GM18861 (cell line): Measurements from ENCODE around the gene COL1A2.

Source experiments
- ATAC-seq: cut with Tn5 transposase; IDR thresholded peaks from one replicate; pipeline ENCODE4 v1.9.1; 2021; ENCODE audit not compliant: unreplicated experiment

COL1A2 gene

DNA sequence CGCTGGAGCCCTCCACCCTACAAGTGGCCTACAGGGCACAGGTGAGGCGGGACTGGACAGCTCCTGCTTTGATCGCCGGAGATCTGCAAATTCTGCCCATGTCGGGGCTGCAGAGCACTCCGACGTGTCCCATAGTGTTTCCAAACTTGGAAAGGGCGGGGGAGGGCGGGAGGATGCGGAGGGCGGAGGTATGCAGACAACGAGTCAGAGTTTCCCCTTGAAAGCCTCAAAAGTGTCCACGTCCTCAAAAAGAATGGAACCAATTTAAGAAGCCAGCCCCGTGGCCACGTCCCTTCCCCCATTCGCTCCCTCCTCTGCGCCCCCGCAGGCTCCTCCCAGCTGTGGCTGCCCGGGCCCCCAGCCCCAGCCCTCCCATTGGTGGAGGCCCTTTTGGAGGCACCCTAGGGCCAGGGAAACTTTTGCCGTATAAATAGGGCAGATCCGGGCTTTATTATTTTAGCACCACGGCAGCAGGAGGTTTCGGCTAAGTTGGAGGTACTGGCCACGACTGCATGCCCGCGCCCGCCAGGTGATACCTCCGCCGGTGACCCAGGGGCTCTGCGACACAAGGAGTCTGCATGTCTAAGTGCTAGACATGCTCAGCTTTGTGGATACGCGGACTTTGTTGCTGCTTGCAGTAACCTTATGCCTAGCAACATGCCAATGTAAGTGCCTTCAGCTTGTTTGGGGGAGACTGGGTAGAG, at the start of gene COL1A2:
Gene COL1A2 (plus strand): TSS at position 459 of the 704 bp plus-strand sequence. CDS start 137 bp downstream, at position 596.
- no peak for ATAC-seq

DNA sequence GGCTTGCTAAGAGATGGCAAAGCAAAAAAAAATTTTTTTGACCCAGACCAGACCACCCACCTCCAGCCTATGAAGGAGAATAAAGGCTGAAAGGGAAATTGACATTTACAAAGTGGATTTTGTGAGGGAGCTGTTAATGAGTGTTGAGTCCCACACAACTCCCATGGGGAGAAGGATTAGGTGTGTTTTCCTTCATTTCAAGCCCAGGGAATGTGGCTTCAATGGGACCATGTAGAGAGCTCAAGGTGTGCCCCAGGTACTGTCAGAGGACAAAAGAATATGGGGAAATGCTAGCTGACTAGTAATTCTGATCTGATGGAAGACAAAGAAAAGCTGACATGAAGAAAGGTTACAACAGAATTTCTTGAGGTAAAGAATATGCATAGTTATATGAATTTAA, 48.8 kb upstream of the COL1A2 start:
- no peak for ATAC-seq

DNA sequence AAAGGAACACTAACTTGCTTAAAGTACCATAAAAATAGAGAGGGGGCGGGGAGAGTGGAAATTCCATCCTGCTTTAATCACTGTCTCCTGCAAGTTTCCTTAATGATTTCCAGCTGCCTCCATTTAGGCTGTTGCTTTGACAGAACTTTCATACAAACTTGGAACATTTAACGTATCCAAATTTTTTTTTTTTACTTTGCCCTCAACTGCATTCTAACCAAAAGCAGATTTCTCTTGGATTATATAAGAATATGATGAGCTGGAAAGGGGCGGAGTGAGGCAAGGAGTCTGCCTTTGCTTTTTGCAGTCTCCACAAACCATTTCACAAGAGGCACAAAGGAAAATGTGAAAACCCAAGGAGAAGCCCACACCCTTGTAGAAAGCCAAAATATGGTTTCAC, 46.6 kb upstream of the COL1A2 start:
- no peak for ATAC-seq

DNA sequence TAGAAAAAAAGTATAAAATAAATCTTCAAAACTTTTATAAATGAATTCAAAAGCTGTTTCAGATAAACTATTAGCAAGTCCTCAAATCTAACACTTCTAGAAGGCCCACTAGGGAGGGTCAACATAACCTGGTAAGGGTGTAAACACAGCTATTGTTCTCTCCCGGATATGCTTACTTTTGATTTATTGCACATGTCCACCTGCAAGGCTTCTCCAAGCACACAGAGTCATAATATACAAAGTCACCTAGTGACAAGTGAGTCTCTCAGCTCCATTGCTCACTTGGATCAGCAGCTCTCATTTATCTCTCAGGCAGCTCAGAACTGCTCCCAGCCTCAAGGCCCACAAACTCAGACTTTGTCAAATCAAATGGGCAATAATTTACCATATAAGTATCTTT, 44.0 kb upstream of the COL1A2 start:
- no peak for ATAC-seq

DNA sequence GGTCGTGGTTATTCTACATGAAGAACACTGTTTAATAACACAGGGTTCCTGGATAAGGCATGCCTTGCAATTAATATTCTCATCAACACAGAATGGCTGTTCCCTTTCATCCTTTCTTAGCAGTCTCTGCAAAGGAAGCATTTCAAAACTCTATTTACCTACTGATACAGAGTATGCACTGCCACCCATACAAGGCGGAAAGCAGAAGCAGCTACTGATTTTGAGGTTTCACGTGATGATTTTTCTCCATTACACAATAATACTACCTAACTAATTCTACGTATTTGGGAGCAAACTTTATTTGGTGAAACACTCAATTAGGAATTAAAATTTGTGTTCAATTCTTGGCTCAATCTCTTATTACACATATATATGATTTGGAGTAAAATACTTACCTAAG, 43.0 kb upstream of the COL1A2 start:
- no peak for ATAC-seq

DNA sequence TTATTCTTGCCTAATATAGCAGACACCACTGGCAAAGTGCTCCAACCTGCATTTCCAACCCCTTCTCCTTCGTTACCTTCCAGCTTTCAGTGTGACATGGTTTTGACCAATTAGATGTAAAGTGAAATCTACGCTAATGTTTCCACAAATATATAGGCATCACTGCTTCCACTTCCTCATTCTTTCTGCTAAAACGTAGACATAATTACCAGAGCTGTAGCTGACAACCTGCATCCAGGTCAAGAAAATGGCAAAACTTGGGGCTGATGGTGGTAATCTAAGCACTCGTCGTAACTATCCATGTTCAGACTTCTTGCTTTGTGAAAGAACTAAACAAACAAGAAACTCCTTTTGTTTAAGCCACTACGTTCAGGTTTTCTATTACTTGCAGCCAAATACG, 41.8 kb upstream of the COL1A2 start:
- ATAC-seq: no peak

DNA sequence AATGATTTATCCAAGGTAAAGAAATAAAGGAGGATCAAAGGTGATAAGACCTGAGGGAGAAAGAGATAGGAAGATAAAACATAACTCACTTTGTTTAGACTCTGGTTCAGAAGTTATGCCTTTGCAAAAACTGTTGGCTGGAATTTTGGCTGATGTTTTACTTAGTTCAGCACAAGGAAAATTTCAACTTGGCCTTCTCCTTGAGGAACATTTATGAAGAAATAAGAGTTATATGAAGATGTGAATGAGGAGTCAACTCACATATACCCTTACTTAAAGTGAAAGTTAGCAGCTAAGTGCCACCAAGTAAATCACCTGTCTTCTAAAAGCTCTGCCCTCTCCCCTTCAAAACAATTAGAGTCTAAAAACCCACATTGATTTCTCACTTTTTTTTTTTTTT, 39.7 kb upstream of the COL1A2 start:
- no peak for ATAC-seq

DNA sequence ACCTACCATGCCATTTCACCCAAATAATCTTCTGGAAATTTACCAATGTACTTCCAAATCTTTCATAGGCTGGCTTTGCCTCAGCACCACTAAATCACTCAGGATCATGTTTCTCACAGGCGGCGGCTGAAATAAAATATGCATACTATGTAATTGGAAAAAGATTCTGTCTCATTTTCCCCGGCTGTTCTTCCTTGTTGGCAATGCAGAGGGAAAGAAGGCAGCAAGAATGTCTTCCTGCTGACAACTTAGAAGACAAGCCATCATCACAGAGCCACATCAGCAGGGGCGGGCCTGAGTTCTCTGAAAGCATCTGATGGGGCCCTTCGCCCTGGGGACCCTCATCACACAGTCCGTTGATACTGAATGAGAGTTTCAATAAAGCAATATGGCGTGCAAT, 39.2 kb upstream of the COL1A2 start:
- no peak for ATAC-seq

DNA sequence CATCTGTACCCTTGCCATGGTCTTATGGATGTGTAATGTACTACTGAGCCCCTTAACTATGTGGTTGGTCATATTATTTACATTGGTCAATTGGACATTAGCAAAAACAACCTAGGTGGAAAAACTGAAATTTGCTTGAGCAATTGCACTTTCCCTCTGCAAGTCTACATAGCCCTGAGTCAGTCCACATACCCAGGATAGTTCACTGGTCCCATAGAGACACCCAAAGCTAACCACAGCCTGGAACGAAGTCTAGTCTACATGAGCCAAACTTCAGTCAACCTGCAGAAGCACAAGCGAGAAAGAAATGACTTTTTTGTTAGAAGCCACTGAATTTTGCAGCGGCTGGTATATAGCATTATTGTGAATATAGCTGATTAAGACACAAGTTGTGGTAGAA, 37.6 kb upstream of the COL1A2 start:
- ATAC-seq: no peak

DNA sequence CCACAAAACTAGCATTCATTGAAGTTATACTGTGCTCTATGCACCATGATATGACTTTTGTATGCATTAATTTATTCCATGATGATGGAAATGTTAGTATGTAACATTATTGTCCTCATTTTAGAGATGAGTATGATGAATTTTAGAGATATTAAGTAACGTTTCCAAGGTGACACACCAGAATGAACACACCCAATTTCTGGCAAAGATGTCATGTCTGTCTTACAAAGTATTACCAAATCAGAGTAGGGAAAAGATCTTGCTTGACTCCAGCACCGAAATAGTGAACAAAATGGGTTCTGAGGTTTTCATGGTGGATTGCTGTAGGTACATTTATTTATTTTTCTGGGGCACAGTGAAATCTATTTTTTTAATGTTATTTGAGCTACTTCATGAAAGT, 33.8 kb upstream of the COL1A2 start:
- no peak for ATAC-seq

DNA sequence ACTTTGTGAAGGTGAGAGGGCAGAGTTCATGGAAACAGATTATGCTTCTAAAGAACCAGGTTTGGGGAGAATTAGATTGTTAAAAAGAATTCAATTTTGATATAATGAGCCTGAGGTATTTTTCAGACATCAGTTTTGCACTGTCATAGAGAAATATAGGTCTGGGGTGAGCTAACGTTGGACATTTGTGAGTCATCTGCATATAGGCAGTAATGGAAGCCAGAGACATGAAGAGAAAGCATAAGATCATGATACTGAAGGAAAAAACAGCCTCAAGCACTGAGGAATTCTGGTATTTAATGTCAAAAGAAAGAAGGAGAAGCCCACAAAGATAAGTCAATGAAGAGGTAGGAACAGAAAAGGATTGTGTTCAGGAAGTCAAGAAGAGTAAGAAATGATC, 32.4 kb upstream of the COL1A2 start:
- ATAC-seq: no peak

DNA sequence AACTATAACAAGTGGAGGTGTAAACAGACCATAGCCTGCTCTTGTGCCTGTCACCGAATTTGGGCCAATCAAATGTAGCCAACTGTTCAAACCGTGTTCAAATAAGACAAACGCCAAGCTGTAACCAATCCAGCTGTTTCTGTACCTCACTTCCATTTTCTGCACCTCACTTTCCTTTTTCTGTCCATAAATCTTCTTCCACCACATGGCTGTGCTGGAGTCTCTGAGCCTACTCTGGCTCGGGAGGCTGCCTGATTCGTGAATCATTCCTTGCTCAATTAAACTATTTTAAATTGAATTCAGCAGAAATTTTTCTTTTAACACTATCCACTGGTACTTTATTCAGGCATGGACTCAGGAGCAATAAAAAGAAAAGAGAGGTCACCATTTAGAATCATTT, 29.9 kb upstream of the COL1A2 start:
- ATAC-seq: no peak

DNA sequence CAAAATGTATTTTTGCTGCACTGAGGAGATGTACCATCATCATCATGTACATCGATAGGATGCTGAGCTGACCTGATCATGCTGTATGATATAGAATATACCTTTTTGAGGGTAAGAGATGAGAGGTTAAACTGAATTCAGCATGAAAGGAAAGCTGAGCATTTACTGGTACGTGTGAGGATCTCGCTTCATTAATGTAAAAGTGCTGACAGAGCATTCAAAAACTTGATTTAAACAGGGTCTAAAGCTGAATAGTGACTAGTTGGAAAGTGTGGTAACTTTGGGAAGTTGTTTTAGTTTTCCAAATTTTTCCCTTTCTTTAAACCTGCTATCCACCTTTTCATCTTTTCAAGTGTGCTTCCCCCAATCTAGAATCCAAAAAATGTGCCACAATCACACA, 28.5 kb upstream of the COL1A2 start:
- no peak for ATAC-seq

DNA sequence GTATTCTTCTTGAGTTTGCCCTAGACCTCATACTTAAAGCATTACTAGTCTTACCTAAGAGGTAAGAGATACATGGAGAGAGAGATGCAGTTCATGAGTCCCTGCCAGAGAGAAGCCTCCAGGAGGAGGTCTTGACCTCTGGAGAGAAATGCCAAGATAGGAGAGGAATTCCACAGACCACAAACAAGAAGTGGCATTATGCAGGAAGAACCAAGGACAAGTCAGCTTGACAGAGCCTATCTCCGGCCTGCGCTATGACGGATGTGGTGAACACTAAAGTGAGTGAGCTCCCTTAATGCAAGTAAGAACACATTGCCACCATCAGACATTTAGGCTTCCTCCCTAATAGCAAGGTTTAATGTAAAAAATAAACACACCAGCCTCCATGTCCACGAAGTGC, 27.9 kb upstream of the COL1A2 start:
- no peak for ATAC-seq

DNA sequence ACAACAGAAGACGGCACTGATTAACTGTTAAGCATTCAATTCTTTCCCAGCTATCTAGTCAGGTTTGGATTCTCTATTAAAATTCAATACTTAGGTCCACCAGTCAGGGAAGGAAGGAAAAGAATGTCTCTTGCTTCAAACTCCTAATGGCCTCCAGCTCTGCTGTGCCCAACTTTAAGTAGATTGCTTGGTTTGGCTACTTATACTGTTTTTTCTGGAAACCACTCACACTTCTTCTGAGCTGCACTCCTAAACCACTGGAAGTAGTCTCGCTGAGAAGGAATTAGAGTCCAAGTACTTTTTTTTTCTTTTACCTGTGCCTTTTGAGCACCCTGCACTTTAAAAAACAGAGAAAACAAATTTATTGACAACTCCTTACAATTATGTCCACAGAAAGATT, 26.7 kb upstream of the COL1A2 start:
- no peak for ATAC-seq

DNA sequence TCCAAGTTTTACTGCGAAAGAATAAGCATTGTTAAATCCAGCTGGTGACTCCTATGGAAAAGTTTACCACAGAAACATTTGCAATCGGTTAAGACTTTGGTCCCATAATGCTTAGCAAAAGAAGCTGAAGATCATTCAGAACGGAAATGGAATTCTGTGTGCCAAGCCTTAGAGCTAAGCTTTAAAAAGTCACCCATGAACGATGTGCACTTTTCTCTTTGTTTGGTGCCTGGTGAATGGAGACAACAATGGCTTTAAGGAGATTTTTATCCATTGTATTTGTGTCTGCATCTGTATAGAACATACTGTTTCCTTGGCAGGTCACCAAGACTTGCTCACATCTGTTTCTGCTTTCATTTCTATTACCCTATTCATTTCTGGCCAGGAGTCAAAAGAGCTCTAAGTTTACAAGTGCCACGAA, 26.3 kb upstream of the COL1A2 start:
- ATAC-seq: no peak

DNA sequence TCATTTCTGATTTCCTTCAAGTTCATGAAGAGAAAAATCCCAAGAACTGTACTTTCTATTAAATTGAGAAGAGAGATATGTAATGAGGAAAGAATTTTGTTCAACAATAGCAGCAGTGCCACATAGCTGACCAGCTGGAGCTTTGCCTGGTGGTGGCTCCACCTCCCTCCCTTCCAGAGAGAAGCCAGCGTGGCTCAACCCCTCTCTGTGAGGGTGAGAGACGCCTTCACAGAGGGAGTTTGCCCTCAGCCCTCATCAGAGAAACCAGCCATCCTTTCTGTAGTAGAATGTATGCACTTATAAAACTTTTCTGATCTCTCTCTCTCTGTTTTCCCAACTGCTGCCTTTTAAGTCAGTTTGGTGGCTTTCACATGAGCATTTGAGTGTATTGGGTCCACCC, 20.5 kb upstream of the COL1A2 start:
- no peak for ATAC-seq

DNA sequence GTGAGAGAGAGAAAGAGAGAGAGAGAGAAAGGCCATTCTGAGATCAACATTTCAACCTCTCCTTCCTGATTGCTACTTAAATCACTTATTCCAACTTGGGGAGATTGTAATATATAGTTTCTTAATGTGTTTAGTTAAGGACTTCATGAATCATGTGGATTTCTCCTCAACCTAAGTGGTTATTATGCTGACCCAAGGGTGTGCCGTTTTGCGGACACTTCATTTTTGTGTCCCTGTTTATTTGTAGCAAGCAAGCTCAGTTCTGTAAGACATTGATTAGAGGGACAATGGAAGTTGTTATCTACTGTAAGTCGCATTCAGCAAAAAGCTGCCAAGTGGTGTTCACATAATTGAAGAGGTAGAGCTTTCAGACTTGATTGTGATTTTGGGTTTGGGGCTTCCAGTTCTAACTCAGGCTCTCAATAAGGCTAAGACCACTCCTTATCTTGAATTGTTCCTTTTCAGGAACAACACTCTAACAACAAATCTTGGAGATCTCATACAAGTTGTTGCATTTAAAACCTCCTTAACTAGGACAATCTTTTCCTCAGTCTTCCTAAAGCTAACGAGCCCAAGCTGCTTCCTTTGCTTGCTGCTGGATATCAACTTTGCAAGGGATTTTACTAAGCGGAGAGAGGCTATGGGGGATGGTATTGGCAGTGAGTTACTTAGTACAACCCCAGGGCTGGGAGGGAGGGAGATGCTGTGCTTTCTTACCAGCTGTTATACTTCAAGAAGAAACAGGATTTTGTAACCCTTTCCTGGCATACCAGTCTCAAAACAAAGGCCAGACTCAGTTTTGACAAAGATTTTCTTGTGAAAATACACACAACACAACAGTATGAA, 19.8 kb upstream of the COL1A2 start:
- no peak for ATAC-seq

DNA sequence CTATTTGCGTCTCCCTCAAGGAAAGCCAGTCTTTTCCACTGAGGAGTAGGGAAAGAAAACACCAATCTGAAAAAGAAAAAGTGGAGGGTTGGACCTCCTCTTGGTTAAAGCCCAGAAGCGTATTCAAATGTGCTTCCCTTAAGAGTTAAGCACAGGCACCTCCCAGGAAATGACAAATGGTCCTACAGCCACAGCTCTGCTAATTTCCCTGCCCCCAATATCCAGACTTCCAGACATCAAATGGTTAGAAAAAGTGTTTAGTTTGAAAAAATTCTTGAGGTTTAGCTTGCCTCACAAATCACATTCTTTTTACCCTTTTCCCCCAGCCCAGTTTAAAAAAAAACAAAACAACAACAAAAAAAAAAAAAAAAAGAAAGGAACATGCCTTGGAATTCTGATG, 19.0 kb upstream of the COL1A2 start:
- ATAC-seq: no peak

DNA sequence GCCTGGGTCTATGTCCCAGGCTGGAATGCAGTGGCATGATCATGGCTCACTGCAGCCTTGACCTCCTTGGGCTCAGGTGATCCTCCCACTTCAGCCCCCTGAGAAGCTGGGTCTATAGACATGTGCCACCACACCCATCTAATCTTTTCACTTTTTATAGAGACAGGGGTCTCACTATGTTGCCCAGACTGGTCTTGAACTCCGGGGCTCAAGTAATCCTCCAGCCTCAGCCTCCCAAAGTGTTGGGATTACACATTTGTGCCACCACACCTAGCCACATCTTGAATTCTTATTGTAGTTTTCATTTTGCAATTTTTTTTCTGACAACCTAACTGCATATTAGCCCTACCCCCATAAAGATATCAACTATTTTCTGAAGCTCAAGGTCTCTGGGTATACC, 18.4 kb upstream of the COL1A2 start:
- no peak for ATAC-seq

DNA sequence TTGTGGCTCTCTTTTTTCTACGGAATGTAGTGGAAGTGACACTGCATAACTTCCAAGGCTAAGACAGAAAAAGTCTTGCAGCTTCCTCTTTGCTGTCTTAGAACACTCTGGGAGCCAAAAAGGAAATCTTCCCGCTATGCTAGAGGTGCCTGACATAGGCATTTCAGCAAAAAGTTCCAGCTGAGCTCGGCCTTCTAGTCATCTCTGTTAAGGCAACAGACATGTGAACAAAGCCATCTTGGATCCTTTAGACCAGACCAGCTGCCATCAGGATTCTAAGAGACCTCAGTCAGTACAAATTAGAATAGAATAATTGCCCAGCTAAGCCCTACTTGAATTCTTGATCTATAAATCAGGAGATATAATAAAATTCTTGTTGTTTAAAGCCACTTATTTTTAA, 16.3 kb upstream of the COL1A2 start:
- no peak for ATAC-seq

DNA sequence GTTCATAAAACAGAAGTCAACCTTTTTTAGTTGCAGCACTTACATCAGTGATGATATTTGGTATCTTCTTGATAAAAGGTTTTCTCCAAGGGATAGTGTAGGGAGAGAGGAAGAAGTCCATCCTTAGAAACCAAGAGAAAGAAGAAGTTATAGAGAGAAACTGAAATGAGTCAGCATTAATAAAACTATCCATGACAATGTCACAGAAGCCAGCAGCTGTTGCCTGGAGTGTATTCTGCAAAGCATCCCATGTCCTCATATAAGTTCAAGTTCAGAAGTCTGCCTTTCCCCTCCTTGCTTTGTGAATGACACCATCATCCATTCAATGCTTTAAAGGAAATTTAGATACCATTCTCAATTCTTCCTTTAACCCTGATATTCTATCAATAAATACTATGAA, 14.4 kb upstream of the COL1A2 start:
- ATAC-seq: no peak

DNA sequence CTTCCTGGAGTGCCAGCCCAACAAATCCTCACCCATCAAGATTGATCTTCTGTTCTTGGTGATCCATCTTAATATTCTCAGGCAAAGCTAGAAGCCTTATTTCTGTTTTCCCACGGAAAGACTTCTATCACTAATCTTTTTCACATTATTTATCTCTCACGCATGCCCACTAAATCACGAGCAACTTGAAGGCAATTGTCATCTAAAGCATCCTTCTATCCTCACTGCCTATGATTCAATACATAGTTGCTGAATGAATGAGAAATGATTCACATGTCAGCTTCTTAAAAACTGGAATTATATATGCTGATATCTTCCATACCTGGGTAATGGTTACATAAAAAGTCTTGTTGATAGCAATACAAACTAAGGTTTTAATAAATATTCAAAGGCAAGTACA, 12.6 kb upstream of the COL1A2 start:
- no peak for ATAC-seq
